ENCODE data around the gene ANKRD33. TPM values are rescaled to one million over a fixed set of nuclear protein-coding genes. Genes with fewer than 3 reads are reported as not detected.

The ANKRD33 gene
- total RNA-seq, 5 donors from 2014 or later (not counting 1 experiment from before 2014, with no cell fraction given): not detected

DNA sequence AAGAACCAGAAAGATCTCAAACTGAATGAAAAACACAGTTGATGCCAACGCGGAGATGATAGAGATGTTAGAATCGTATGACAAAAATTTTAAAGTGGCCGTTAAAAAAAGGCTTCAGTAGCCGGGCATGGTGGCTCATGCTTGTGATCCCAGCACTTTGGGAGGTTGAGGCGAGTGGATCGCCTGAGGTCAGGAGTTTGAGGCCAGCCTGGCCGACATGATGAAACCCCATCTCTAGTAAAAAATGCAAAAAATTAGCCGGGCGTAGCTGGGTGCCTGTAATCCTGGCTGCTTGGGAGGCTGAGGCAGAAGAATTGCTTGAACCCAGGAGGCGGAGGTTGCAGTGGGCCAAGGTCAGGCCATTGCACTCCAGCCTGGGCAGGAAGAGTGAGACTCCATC, 14.0 kb downstream of the ANKRD33 start:
- ATAC-seq (replicated peaks in 1 of 4) (no peak), DNase-seq (no peak)
- H3K27me3 ChIP-seq (replicated peaks in 1 of 2; ENCODE audit: control insufficient read depth in 2 of 2, extremely low read depth in 1 of 2, insufficient read depth in 2 of 2, low read length in 1 of 2): peaks cover 0 to 42% of the 10 kb centered on the region in 2 experiments
- H3K4me1 ChIP-seq (ENCODE audit: control insufficient read depth in 1 of 2, extremely low read depth in 1 of 2, insufficient read depth in 2 of 2, low read length in 2 of 2): no peaks in the 10 kb centered on the region
- no peaks in the 10 kb centered on the region for H3K4me1 Mint-ChIP-seq
- no peaks in the 10 kb centered on the region for H3K9me3 Mint-ChIP-seq
- POLR2A ChIA-PET: no interaction called here
- no peaks in the 10 kb centered on the region for H3K36me3 Mint-ChIP-seq
- no peak overlapping the region for H3K27ac ChIP-seq (ENCODE audit: low read length)
- no peaks in the 10 kb centered on the region for H3K9me3 ChIP-seq
- peaks cover 14 to 16% of the 10 kb centered on the region in 2 donors for H3K27me3 Mint-ChIP-seq
- 93% methylated on average over 8 of the region's 11 CpGs for WGBS (ENCODE audit: insufficient coverage)
- CTCF ChIA-PET: no interaction called here
- H3K27ac Mint-ChIP-seq: no peak overlapping the region
- no peak overlapping the region for H3K4me3 Mint-ChIP-seq
- no peaks in the 10 kb centered on the region for H3K36me3 ChIP-seq (ENCODE audit: control insufficient read depth in 2 of 2, extremely low read depth in 1 of 2, insufficient read depth in 1 of 2, low read length in 1 of 2)
- H3K4me3 ChIP-seq (ENCODE audit: control insufficient read depth in 1 of 2, extremely low read depth in 1 of 2, low read length in 1 of 2): no peak overlapping the region

DNA sequence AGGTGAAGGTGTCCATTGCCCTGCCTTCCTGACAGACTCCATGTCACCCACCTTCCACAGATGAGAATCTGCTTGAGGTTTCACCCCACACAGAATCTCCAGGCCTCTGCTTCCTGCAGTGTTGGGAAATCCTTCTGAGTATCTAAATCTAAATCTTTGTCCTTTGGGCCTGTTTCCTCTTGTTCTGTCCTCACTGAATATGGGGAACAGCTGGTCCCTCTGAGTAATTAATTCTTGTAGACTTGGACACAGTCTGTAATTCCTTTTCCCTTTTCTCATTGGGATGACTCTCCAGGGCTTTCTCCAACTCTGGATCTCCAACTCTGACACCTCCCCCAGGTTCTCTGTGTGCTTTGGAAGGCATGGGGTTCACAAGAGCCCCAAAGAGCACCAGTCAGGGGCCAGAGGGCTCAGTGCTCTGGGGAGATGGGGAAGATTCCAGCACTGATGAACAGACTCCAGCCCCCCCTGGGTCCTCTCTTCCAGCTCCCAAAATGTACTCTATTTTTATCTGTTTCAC, 17.1 kb downstream of the ANKRD33 start:
- peaks cover 2 to 7% (median 4%) of the 10 kb centered on the region in 3 donors for H3K4me1 Mint-ChIP-seq
- ATAC-seq (replicated peaks in 1 of 4) (no peak), DNase-seq (no peak)
- Histone ChIP-seq H3K36me3 (ENCODE audit: control insufficient read depth in 2 of 2, extremely low read depth in 1 of 2, insufficient read depth in 1 of 2, low read length in 1 of 2) (no peaks in the 10 kb centered on the region), H3K27me3 (replicated peaks in 1 of 2; ENCODE audit: control insufficient read depth in 2 of 2, extremely low read depth in 1 of 2, insufficient read depth in 2 of 2, low read length in 1 of 2) (peaks cover 0 to 43% of the 10 kb centered on the region in 2 experiments), H3K4me1 (ENCODE audit: control insufficient read depth in 1 of 2, extremely low read depth in 1 of 2, insufficient read depth in 2 of 2, low read length in 2 of 2) (no peaks in the 10 kb centered on the region), H3K4me3 (ENCODE audit: control insufficient read depth in 1 of 2, extremely low read depth in 1 of 2, low read length in 1 of 2) (no peak overlapping the region), H3K9me3 (no peaks in the 10 kb centered on the region), H3K27ac (ENCODE audit: low read length) (no peak overlapping the region)
- no peaks in the 10 kb centered on the region for H3K36me3 Mint-ChIP-seq
- ChIA-PET CTCF (interaction anchor here in 1 of 2 donors (0.6 kb wide), 1 partner anchor 117 kb away, joined by 5 read pairs; no protein-coding TSS in a partner anchor), POLR2A (no interaction called here)
- H3K27me3 Mint-ChIP-seq: peaks cover 24 to 28% of the 10 kb centered on the region in 2 donors
- H3K27ac Mint-ChIP-seq: no peak overlapping the region
- no peak overlapping the region for H3K4me3 Mint-ChIP-seq
- no peaks in the 10 kb centered on the region for H3K9me3 Mint-ChIP-seq

- no peaks in the 10 kb centered on the region for H3K36me3 Mint-ChIP-seq
- ATAC-seq (replicated peaks in 1 of 4): no peak
- peaks cover 2 to 7% (median 4%) of the 10 kb centered on the region in 3 donors for H3K4me1 Mint-ChIP-seq
- Histone ChIP-seq H3K36me3 (ENCODE audit: control insufficient read depth in 2 of 2, extremely low read depth in 1 of 2, insufficient read depth in 1 of 2, low read length in 1 of 2) (no peaks in the 10 kb centered on the region), H3K9me3 (no peaks in the 10 kb centered on the region), H3K27ac (ENCODE audit: low read length) (no peak overlapping the region), H3K4me1 (ENCODE audit: control insufficient read depth in 1 of 2, extremely low read depth in 1 of 2, insufficient read depth in 2 of 2, low read length in 2 of 2) (no peaks in the 10 kb centered on the region), H3K27me3 (replicated peaks in 1 of 2; ENCODE audit: control insufficient read depth in 2 of 2, extremely low read depth in 1 of 2, insufficient read depth in 2 of 2, low read length in 1 of 2) (peaks cover 0 to 43% of the 10 kb centered on the region in 2 experiments), H3K4me3 (ENCODE audit: control insufficient read depth in 1 of 2, extremely low read depth in 1 of 2, low read length in 1 of 2) (no peak overlapping the region)
- H3K9me3 Mint-ChIP-seq: no peaks in the 10 kb centered on the region
- H3K4me3 Mint-ChIP-seq: no peak overlapping the region
- CTCF ChIA-PET: no interaction called here
- DNase-seq: no peak
- WGBS (ENCODE audit: insufficient coverage): 93% methylated on average over 10 of the region's 18 CpGs
- no peak overlapping the region for H3K27ac Mint-ChIP-seq
- H3K27me3 Mint-ChIP-seq: peaks cover 24 to 28% of the 10 kb centered on the region in 2 donors
- POLR2A ChIA-PET: no interaction called here
Measured at GRCh38 chr12:51905471-51906429, 17.8 kb downstream of the ANKRD33 start.

DNA sequence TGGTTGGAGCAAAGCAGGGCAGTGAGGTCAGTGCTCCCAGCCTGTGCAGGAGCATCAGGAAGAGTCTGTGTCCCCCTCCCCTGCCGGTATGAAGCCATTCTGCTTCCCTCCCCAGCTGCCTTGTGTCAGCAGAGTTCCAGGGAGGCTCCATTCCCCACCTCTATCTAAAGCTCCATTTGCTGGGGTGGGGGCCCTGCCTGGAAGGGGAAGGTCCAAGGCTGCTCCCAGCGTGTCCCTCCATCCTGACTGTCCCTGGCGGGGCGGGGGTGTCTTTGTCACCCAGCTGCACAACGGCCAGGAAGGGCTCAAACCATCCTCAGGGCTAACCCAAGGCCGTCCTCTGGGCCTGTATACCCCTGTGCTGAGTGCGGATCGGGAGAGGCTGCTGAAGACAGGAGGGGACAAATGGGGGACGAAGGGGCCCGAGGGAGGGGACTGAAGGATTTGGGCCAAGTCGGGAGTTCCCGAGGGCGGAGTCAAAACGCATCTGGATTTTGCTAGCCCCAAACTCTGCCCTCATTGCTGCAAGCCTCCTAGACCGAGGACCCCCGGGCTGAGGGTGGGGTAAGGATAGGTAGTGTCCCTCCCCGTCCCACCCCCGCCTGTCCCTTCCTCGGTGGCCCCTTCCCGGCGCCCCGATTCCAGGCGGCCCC, 18.7 kb downstream of the ANKRD33 start:
- Mint-ChIP-seq H3K27me3 (peaks cover 24 to 28% of the 10 kb centered on the region in 2 donors), H3K4me1 (peaks cover 2 to 7% (median 4%) of the 10 kb centered on the region in 3 donors), H3K4me3 (peak overlapping the region in 1 of 3 donors; percentile 27), H3K9me3 (no peaks in the 10 kb centered on the region), H3K36me3 (no peaks in the 10 kb centered on the region), H3K27ac (no peak overlapping the region)
- DNase-seq (no peak), ATAC-seq (replicated peaks in 1 of 4) (no peak)
- Histone ChIP-seq H3K9me3 (no peaks in the 10 kb centered on the region), H3K36me3 (ENCODE audit: control insufficient read depth in 2 of 2, extremely low read depth in 1 of 2, insufficient read depth in 1 of 2, low read length in 1 of 2) (no peaks in the 10 kb centered on the region), H3K27ac (ENCODE audit: low read length) (no peak overlapping the region), H3K27me3 (replicated peaks in 1 of 2; ENCODE audit: control insufficient read depth in 2 of 2, extremely low read depth in 1 of 2, insufficient read depth in 2 of 2, low read length in 1 of 2) (peaks cover 0 to 38% of the 10 kb centered on the region in 2 experiments), H3K4me1 (ENCODE audit: control insufficient read depth in 1 of 2, extremely low read depth in 1 of 2, insufficient read depth in 2 of 2, low read length in 2 of 2) (no peaks in the 10 kb centered on the region), H3K4me3 (ENCODE audit: control insufficient read depth in 1 of 2, extremely low read depth in 1 of 2, low read length in 1 of 2) (no peak overlapping the region)
- WGBS (ENCODE audit: insufficient coverage): 71% methylated on average over 6 of the region's 23 CpGs
- POLR2A ChIA-PET: no interaction called here
- CTCF ChIA-PET: no interaction called here

DNA sequence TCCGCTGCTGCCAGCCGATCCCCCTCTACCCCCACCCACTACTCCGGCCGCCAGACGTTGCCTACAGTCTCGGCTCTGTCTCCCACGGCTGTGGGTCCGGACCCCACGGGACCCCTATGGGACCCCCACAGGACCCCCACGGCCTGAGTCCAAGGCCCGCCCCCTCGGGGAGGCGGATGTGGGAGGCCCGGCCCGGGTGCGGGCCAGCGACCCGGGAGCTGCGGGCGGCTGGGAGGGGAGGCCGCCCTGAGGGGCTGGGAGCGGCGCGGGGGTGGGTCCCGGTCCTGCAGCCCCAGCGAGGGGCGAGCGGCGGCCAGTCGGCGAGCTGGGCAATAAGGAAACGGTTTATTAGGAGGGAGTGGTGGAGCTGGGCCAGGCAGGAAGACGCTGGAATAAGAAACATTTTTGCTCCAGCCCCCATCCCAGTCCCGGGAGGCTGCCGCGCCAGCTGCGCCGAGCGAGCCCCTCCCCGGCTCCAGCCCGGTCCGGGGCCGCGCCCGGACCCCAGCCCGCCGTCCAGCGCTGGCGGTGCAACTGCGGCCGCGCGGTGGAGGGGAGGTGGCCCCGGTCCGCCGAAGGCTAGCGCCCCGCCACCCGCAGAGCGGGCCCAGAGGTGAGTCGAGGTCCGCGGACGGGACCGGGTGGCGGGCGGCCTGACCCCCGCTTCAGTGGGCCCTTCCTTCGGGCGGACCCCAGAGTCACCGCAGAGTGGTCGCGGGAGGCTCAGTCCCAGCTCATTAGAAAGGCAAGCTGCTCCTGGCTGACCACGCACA, 19.4 kb downstream of the ANKRD33 start, which contains the start of gene ACVRL1:
Gene ACVRL1 (plus strand): TSS at position 422 of the 773 bp plus-strand sequence. CDS start 4,971 bp downstream, outside the sequence.
- 29% methylated on average over 54 of the region's 74 CpGs for WGBS (ENCODE audit: insufficient coverage)
- no peak within 1 kb of the TSS for H3K27ac ChIP-seq (ENCODE audit: low read length)

More for the DNA sequence above, 19.4 kb downstream of the ANKRD33 start, which contains the start of gene ACVRL1:
- DNase-seq (no peak), ATAC-seq (replicated peaks in 1 of 4) (no peak)
- no peaks in the 10 kb centered on the region for H3K9me3 Mint-ChIP-seq
- no peaks in the 10 kb centered on the region for H3K4me1 ChIP-seq (ENCODE audit: control insufficient read depth in 1 of 2, extremely low read depth in 1 of 2, insufficient read depth in 2 of 2, low read length in 2 of 2)
- no peaks in the 10 kb centered on the region for H3K9me3 ChIP-seq
- peak within 1 kb of the TSS in 1 of 3 donors; percentile 47 for H3K4me3 Mint-ChIP-seq
- ChIA-PET CTCF (no interaction called here), POLR2A (no interaction called here)
- H3K27me3 Mint-ChIP-seq: peaks cover 24 to 27% of the 10 kb centered on the region in 2 donors
- no peak within 1 kb of the TSS for H3K4me3 ChIP-seq (ENCODE audit: control insufficient read depth in 1 of 2, extremely low read depth in 1 of 2, low read length in 1 of 2)
- H3K27me3 ChIP-seq (replicated peaks in 1 of 2; ENCODE audit: control insufficient read depth in 2 of 2, extremely low read depth in 1 of 2, insufficient read depth in 2 of 2, low read length in 1 of 2): peaks cover 0 to 41% of the 10 kb centered on the region in 2 experiments
- no peaks in the 10 kb centered on the region for H3K36me3 ChIP-seq (ENCODE audit: control insufficient read depth in 2 of 2, extremely low read depth in 1 of 2, insufficient read depth in 1 of 2, low read length in 1 of 2)
- H3K36me3 Mint-ChIP-seq: no peaks in the 10 kb centered on the region
- H3K4me1 Mint-ChIP-seq: peaks cover 2 to 7% (median 4%) of the 10 kb centered on the region in 3 donors
- H3K27ac Mint-ChIP-seq: no peak within 1 kb of the TSS
